Neuronal stem cell (in vitro differentiated cells): ENCODE measurements around the gene TMEM271.

Experiments used
- DNase-seq: peaks from one replicate; pipeline ENCODE4 v3.0.0-alpha.2; 2013; ENCODE audit warnings: low spot score
- H2AFZ ChIP-seq: one replicate; pipeline ENCODE4 v1.6.1; 2013; ENCODE audit warnings: mild to moderate bottlenecking, low read length, inconsistent platforms
- H2AK5ac ChIP-seq: 2 replicates; pipeline ENCODE4 v1.6.1; 2013; ENCODE audit warnings: low read depth, mild to moderate bottlenecking, inconsistent platforms, low read length, moderate library complexity, mixed read lengths
- H2BK120ac ChIP-seq: 2 replicates; pipeline ENCODE4 v1.6.1; 2013; ENCODE audit warnings: low read depth, mild to moderate bottlenecking, inconsistent platforms, low read length, moderate library complexity, mixed read lengths
- H2BK12ac ChIP-seq: one replicate; pipeline ENCODE4 v1.6.1; 2013; ENCODE audit warnings: low read length, inconsistent platforms
- H2BK15ac ChIP-seq: 2 replicates; pipeline ENCODE4 v1.6.1; 2013; ENCODE audit warnings: mild to moderate bottlenecking, low read length, inconsistent platforms, mixed read lengths
- H2BK5ac ChIP-seq: one replicate; pipeline ENCODE4 v1.6.1; 2013; ENCODE audit warnings: inconsistent platforms, mild to moderate bottlenecking, low read length, moderate library complexity
- H3K14ac ChIP-seq: one replicate; pipeline ENCODE4 v1.6.1; 2013; ENCODE audit warnings: low read length, inconsistent platforms
- H3K18ac ChIP-seq: 2 replicates; pipeline ENCODE4 v1.6.1; 2013; ENCODE audit warnings: low read length, inconsistent platforms
- H3K23ac ChIP-seq: 2 replicates; pipeline ENCODE4 v1.6.1; 2013; ENCODE audit warnings: low read depth, mild to moderate bottlenecking, mixed read lengths, low read length, inconsistent platforms; ENCODE audit not compliant: poor library complexity
- H3K27ac ChIP-seq: replicated peaks from 3 replicates; pipeline ENCODE4 v1.5.1; 2013; ENCODE audit warnings: low read length, inconsistent platforms
- H3K27me3 ChIP-seq, 3 experiments: 2 replicates each; pipeline ENCODE4 v1.6.1; 2013; ENCODE audit warnings: low read length in 3 of 3, mild to moderate bottlenecking in 2 of 3, inconsistent platforms in 1 of 3, low read depth in 1 of 3, mixed read lengths in 1 of 3, moderate library complexity in 1 of 3; ENCODE audit not compliant: control insufficient read depth in 3 of 3, insufficient read depth in 3 of 3
- H3K36me3 ChIP-seq, 2 donors: replicated peaks in 1 of 2; 2 replicates each; pipeline ENCODE4 v1.6.1; 2013; ENCODE audit warnings: low read length in 2 of 2; ENCODE audit not compliant: control insufficient read depth in 2 of 2, insufficient read depth in 2 of 2
- H3K4ac ChIP-seq: 2 replicates; pipeline ENCODE4 v1.6.1; 2013; ENCODE audit warnings: inconsistent platforms, mild to moderate bottlenecking, low read length, moderate library complexity
- H3K4me1 ChIP-seq, 2 donors: 1 replicate in 1 of 2; 2 replicates in 1 of 2; pipeline ENCODE4 v1.6.1; 2013; ENCODE audit warnings: low read length in 2 of 2, low read depth in 1 of 2; ENCODE audit not compliant: control insufficient read depth in 2 of 2, insufficient read depth in 1 of 2
- H3K4me2 ChIP-seq: one replicate; pipeline ENCODE4 v1.6.1; 2013; ENCODE audit warnings: mild to moderate bottlenecking, low read length, inconsistent platforms; ENCODE audit not compliant: insufficient read depth, poor library complexity, severe bottlenecking
- H3K4me3 ChIP-seq, 2 donors: 2 replicates each; pipeline ENCODE4 v1.5.1; 2013; ENCODE audit warnings: low read length in 2 of 2, mild to moderate bottlenecking in 2 of 2, inconsistent platforms in 1 of 2, moderate library complexity in 1 of 2
- H3K79me1 ChIP-seq: one replicate; pipeline ENCODE4 v1.6.1; 2013; ENCODE audit warnings: low read depth, mild to moderate bottlenecking, inconsistent platforms, low read length, moderate library complexity
- H3K9ac ChIP-seq: one replicate; pipeline ENCODE4 v1.6.1; 2013; ENCODE audit warnings: mild to moderate bottlenecking, low read depth, low read length, inconsistent platforms; ENCODE audit not compliant: poor library complexity
- H3K9me3 ChIP-seq, 2 donors: replicated peaks in 1 of 2; 2 replicates each; pipeline versions ENCODE3 to v1.6.1; 2013; ENCODE audit warnings: low read length in 2 of 2, mild to moderate bottlenecking in 2 of 2, inconsistent platforms in 1 of 2, low read depth in 1 of 2, mixed read lengths in 1 of 2, moderate library complexity in 1 of 2; ENCODE audit not compliant: control insufficient read depth in 2 of 2, insufficient read depth in 1 of 2
- H4K8ac ChIP-seq: one replicate; pipeline ENCODE4 v1.6.1; 2013; ENCODE audit warnings: low read depth, mild to moderate bottlenecking, inconsistent platforms, low read length, moderate library complexity
- H4K91ac ChIP-seq: one replicate; pipeline ENCODE4 v1.6.1; 2013; ENCODE audit warnings: low read length, low read depth, mild to moderate bottlenecking, inconsistent platforms; ENCODE audit not compliant: poor library complexity
- WGBS, 2 donors: extraction: QIAGEN DNeasy Blood & Tissue Kit; methylation state at CpG; one replicate each; pipeline ENCODE4 v1.1.7; 2013; ENCODE audit warnings: missing lambda C conversion rate in 2 of 2, mixed read lengths in 1 of 2; ENCODE audit not compliant: insufficient read length in 2 of 2, insufficient replicate concordance in 1 of 2; ENCODE audit errors: extremely low coverage in 2 of 2; 5-methylcytosine and 5-hydroxymethylcytosine counted together

TMEM271 gene

GRCh38 chr4:544386-545105 lies 31.5 kb downstream of the TMEM271 start:
- Histone ChIP-seq H3K9me3 (no peaks in the 10 kb centered on the region), H3K4me1 (no peaks in the 10 kb centered on the region), H3K23ac (no peak overlapping the region), H3K4ac (no peak overlapping the region), H3K4me2 (no peak overlapping the region), H2BK12ac (no peak overlapping the region), H4K8ac (no peak overlapping the region), H2BK120ac (no peak overlapping the region), H2AFZ (no peak overlapping the region), H3K27me3 (no peaks in the 10 kb centered on the region), H3K9ac (peak overlapping the region; percentile 57), H2BK15ac (no peak overlapping the region), H3K27ac (no peak overlapping the region), H2AK5ac (no peak overlapping the region), H2BK5ac (no peak overlapping the region), H3K36me3 (no peaks in the 10 kb centered on the region), H3K79me1 (no peaks in the 10 kb centered on the region), H4K91ac (no peak overlapping the region), H3K18ac (no peak overlapping the region), H3K4me3 (no peak overlapping the region), H3K14ac (peak overlapping the region; percentile 63)
- no CpG with 5 or more reads among the region's 9 CpGs for WGBS, 2 donors
- DNase-seq, result no peak

GRCh38 chr4:541271-541670 lies 34.8 kb downstream of the TMEM271 start:
- Histone ChIP-seq H3K18ac (no peak overlapping the region), H3K27me3 (no peaks in the 10 kb centered on the region), H3K4me3 (no peak overlapping the region), H4K91ac (no peak overlapping the region), H2BK5ac (no peak overlapping the region), H2AK5ac (no peak overlapping the region), H3K79me1 (no peaks in the 10 kb centered on the region), H3K27ac (no peak overlapping the region), H4K8ac (no peak overlapping the region), H2AFZ (no peak overlapping the region), H3K14ac (no peak overlapping the region), H3K9ac (no peak overlapping the region), H3K36me3 (peaks cover 6 to 28% of the 10 kb centered on the region in 2 donors), H3K4me1 (no peaks in the 10 kb centered on the region), H3K4me2 (no peak overlapping the region), H3K9me3 (no peaks in the 10 kb centered on the region), H2BK12ac (no peak overlapping the region), H2BK15ac (no peak overlapping the region), H2BK120ac (no peak overlapping the region), H3K23ac (no peak overlapping the region), H3K4ac (no peak overlapping the region)
- WGBS, 2 donors, result no CpG with 5 or more reads among the region's 3 CpGs
- no peak for DNase-seq

GRCh38 chr4:538542-539142 lies 37.5 kb downstream of the TMEM271 start:
- H2BK120ac ChIP-seq, result no peak overlapping the region
- no peak overlapping the region for H3K4me3 ChIP-seq
- no peak overlapping the region for H3K14ac ChIP-seq
- H2AFZ ChIP-seq, result no peak overlapping the region
- no peak for DNase-seq
- H3K27ac ChIP-seq, result no peak overlapping the region
- H3K23ac ChIP-seq, result no peak overlapping the region
- H3K4me2 ChIP-seq, result no peak overlapping the region
- WGBS, 2 donors, result no CpG with 5 or more reads among the region's 8 CpGs
- no peak overlapping the region for H2BK5ac ChIP-seq
- H4K91ac ChIP-seq, result no peak overlapping the region
- H3K9ac ChIP-seq, result no peak overlapping the region
- H2AK5ac ChIP-seq, result no peak overlapping the region
- no peak overlapping the region for H2BK15ac ChIP-seq
- no peaks in the 10 kb centered on the region for H3K4me1 ChIP-seq
- peaks cover 14 to 52% of the 10 kb centered on the region in 2 donors for H3K36me3 ChIP-seq
- no peaks in the 10 kb centered on the region for H3K9me3 ChIP-seq
- H3K27me3 ChIP-seq, result no peaks in the 10 kb centered on the region
- no peak overlapping the region for H3K4ac ChIP-seq
- no peak overlapping the region for H3K18ac ChIP-seq
- no peak overlapping the region for H2BK12ac ChIP-seq
- H3K79me1 ChIP-seq, result peaks cover 2% of the 10 kb centered on the region
- no peak overlapping the region for H4K8ac ChIP-seq

DNA sequence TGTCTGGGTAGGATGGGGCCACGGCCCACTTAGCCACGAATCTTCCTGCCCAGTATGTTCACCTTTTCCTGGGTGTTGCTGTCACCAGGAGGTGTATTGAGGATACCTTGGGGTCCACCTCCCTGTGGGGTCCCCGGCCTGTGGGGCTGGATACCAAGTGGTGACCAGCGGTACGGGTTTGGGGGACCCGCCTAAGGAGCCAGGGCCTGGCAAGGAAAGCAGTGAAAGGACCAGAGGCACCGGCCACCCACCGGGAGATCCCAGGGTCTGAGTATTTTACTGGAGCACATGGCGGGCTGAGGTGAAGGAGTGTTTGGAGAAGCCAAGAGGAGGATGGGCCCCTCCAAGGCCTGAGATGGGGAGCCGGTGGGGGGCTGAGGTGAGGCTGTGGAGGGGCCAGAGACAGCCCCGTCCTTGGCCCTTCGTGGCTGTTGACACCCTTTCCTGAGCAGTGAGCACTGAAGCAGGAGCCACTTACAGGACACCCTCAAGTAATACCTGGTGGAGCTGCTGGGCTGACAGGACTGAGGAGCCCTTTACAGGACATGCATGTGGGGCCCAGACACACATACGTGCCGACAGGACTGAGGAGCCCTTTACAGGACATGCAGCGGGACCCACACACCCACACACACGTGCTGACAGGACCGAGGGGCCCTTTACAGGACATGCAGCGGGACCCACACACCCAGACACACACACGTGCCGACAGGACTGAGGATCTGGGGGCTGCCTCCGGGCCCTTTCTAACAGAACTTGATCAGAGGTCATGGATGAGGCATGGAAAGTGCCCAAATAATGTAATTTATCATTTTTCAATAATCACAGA lies 38.4 kb downstream of the TMEM271 start:
- Histone ChIP-seq H3K4ac (no peak overlapping the region), H2BK12ac (no peak overlapping the region), H3K4me3 (peak overlapping the region in 1 of 2 donors; percentile 64), H4K8ac (peak overlapping the region; percentile 65), H4K91ac (no peak overlapping the region), H3K36me3 (peaks cover 20 to 61% of the 10 kb centered on the region in 2 donors), H2AK5ac (no peak overlapping the region), H3K4me2 (no peak overlapping the region), H2BK120ac (no peak overlapping the region), H3K23ac (peak overlapping the region; percentile 31), H3K79me1 (peaks cover 2% of the 10 kb centered on the region), H3K9ac (no peak overlapping the region), H3K14ac (no peak overlapping the region), H2BK15ac (no peak overlapping the region), H3K4me1 (no peaks in the 10 kb centered on the region), H3K27ac (no peak overlapping the region), H2AFZ (no peak overlapping the region), H3K9me3 (no peaks in the 10 kb centered on the region), H3K18ac (no peak overlapping the region), H2BK5ac (no peak overlapping the region), H3K27me3 (no peaks in the 10 kb centered on the region)
- no peak for DNase-seq
- no CpG with 5 or more reads among the region's 21 CpGs for WGBS, 2 donors
